Spleen (tissue), 11 donors: Measurements from ENCODE around the gene TNPO2. TPM values are rescaled to one million over a fixed set of nuclear protein-coding genes. Genes with fewer than 3 reads are reported as not detected.

Source experiments
- DNase-seq: peaks from one replicate; pipeline ENCODE4 v3.0.0-alpha.2; 2020
- H3K27ac ChIP-seq, 8 donors: fragments of 200-600 bp; sonication (generic) in 7 of 8; 1 replicate in 4 of 8; 2 replicates in 4 of 8; pipeline versions ENCODE4 v1.5.0 to v1.8.0; 2016 to 2021; ENCODE audit warnings: inconsistent platforms in 4 of 8, mild to moderate bottlenecking in 4 of 8, moderate library complexity in 1 of 8
- H3K27me3 ChIP-seq, 7 donors: fragments of 200-600 bp; sonication (generic) in 6 of 7; replicated peaks in 1 of 7; 1 replicate in 4 of 7; 2 replicates in 3 of 7; pipeline versions ENCODE4 v1.5.0 to v1.8.0; 2016 to 2021; ENCODE audit warnings: inconsistent platforms in 3 of 7, mild to moderate bottlenecking in 1 of 7
- H3K36me3 ChIP-seq, 6 donors: fragments of 200-600 bp; sonication (generic) in 5 of 6; 1 replicate in 4 of 6; 2 replicates in 2 of 6; pipeline versions ENCODE4 v1.5.0 to v1.8.0; 2016 to 2021; ENCODE audit warnings: inconsistent platforms in 2 of 6
- H3K4me1 ChIP-seq, 6 donors: fragments of 200-600 bp; sonication (generic) in 5 of 6; 1 replicate in 3 of 6; 2 replicates in 3 of 6; pipeline versions ENCODE4 v1.5.0 to v1.8.0; 2016 to 2021; ENCODE audit warnings: inconsistent platforms in 3 of 6
- H3K4me3 ChIP-seq, 8 donors: fragments of 200-600 bp; sonication (generic) in 7 of 8; 1 replicate in 4 of 8; 2 replicates in 4 of 8; pipeline versions ENCODE4 v1.5.0 to v1.8.0; 2016 to 2021; ENCODE audit warnings: inconsistent platforms in 4 of 8, mild to moderate bottlenecking in 4 of 8, moderate library complexity in 2 of 8
- H3K9me3 ChIP-seq, 8 donors: fragments of 200-600 bp; sonication (generic) in 7 of 8; 1 replicate in 4 of 8; 2 replicates in 4 of 8; pipeline versions ENCODE4 v1.5.0 to v1.8.0; 2016 to 2021; ENCODE audit warnings: inconsistent platforms in 4 of 8
- CTCF ChIP-seq, 11 experiments: fragments of 200-600 bp in 7 of 11; fragments of 450-650 bp in 4 of 11; sonication (generic) in 4 of 11; IDR thresholded peaks in 8 of 11; conservative IDR thresholded peaks in 3 of 11; 1 replicate in 7 of 11; 2 replicates in 4 of 11; pipeline versions ENCODE4 v1.4.0 to v1.8.0; 2016 to 2021; ENCODE audit warnings: antibody characterized with exemption in 11 of 11, inconsistent platforms in 4 of 11, mild to moderate bottlenecking in 1 of 11
- POLR2A ChIP-seq, 3 donors: fragments of 450-650 bp; IDR thresholded peaks; one replicate each; pipeline ENCODE4 v1.5.1; 2017; ENCODE audit warnings: antibody characterized with exemption in 3 of 3, mild to moderate bottlenecking in 1 of 3
- POLR2AphosphoS5 ChIP-seq, 3 donors: sonication (generic); formaldehyde crosslinking; IDR thresholded peaks; one replicate each; pipeline ENCODE4 v1.5.1; 2017; ENCODE audit warnings: antibody characterized with exemption in 3 of 3
- WGBS, 5 donors: extraction: QIAGEN DNeasy Blood & Tissue Kit in 3 of 5; methylation state at CpG; one replicate each; pipeline versions ENCODE4 v1.1.5 to v1.1.7; 2013 to 2018; 5-methylcytosine and 5-hydroxymethylcytosine counted together
- intact Hi-C: fragments of 100-400 bp; cut with DNase I; formaldehyde crosslinking; loops from one replicate; pipeline ENCODE4 v1.15.0; 2023; ENCODE audit warnings: low total_unique reads
- polyA plus RNA-seq, 3 donors: library from polyadenylated mRNA; stranded (reverse); fragments of 200-250 nt; gene quantifications; one replicate each; pipeline ENCODE4 v1.2.1, GENCODE V29; 2013
- total RNA-seq, 7 donors: library from RNA; depleted of rRNA in 3 of 7; stranded (reverse); fragments of >200 nt in 3 of 7; fragmentation: NEBNext Ultra II Directional in 4 of 7; extraction: Animal tissue kit (Norgen Biotek cat#: 25700) in 4 of 7; gene quantifications; one replicate each; pipeline versions ENCODE4 v1.1.0 to v1.2.1, GENCODE V29; 2016 to 2021
- donor health status: healthy with polysubstance abuse.
- donor health status: DM: no; HTN: no; CAD: no; lungs with moderate emphysema.
- donor health status: DM: no; HTN: no; CAD: no.
- donor health status: Bipolar disorder and iron deficiency.
- donor health status: healthy.
- donor health status: DM: no; HTN: no; CAD: no.
- donor health status: DM: yes; HTN: yes; CAD: no.

The TNPO2 gene
- total and polyA plus RNA-seq, 10 donors: 15.8 to 83.6 (median 50.6) TPM

GRCh38 chr19:12723381-12723640 lies 421 bp downstream of the TNPO2 start:
- Histone ChIP-seq H3K27ac (peak overlapping the region; percentile 62 to 94 (median 90)), H3K36me3 (peaks cover 0 to 26% (median 14%) of the 10 kb centered on the region in 6 donors), H3K9me3 (no peaks in the 10 kb centered on the region), H3K4me1 (peaks cover 22 to 57% (median 47%) of the 10 kb centered on the region in 6 donors), H3K4me3 (peak overlapping the region; percentile 48 to 91 (median 70)), H3K27me3 (no peaks in the 10 kb centered on the region)
- WGBS, 5 donors: 0 to 1% (median 1%) methylated on average over 7 of the region's 7 CpGs
- intact Hi-C loops: no loop called here
- DNase-seq: no peak
- no peak for TF ChIP-seq POLR2AphosphoS5 (IDR thresholded peaks at IDR 0.05)

- intact Hi-C loops: no loop called here
- H3K4me1 ChIP-seq: peaks cover 22 to 60% (median 47%) of the 10 kb centered on the region in 6 donors
- TF ChIP-seq POLR2A (IDR thresholded peaks at IDR 0.05) (peak in 1 of 3 donors; percentile 66), CTCF (IDR thresholded peaks at IDR 0.05 in 8 of 11, conservative IDR thresholded peaks at IDR 0.05 in 3 of 11) (no peak), POLR2AphosphoS5 (IDR thresholded peaks at IDR 0.05) (peak; percentile 80 to 88 (median 81))
- DNase-seq: peak; percentile 98
- peak overlapping the region; percentile 48 to 91 (median 70) for H3K4me3 ChIP-seq
- 0 to 1% (median 1%) methylated on average over 30 to 32 of the region's 32 CpGs for WGBS, 5 donors
- H3K9me3 ChIP-seq: no peaks in the 10 kb centered on the region
- H3K27me3 ChIP-seq: no peaks in the 10 kb centered on the region
- peaks cover 0 to 26% (median 16%) of the 10 kb centered on the region in 6 donors for H3K36me3 ChIP-seq
- H3K27ac ChIP-seq: peak overlapping the region; percentile 80 to 94 (median 90)
Observed at GRCh38 chr19:12722566-12723380, 959 bp downstream of the TNPO2 start.

GRCh38 chr19:12721656-12722565 lies 1.8 kb downstream of the TNPO2 start:
- intact Hi-C loops: no loop called here
- no peaks in the 10 kb centered on the region for H3K9me3 ChIP-seq
- H3K27me3 ChIP-seq: no peaks in the 10 kb centered on the region
- peak overlapping the region; percentile 48 to 91 (median 70) for H3K4me3 ChIP-seq
- DNase-seq: peak; percentile 90
- peaks cover 22 to 67% (median 47%) of the 10 kb centered on the region in 6 donors for H3K4me1 ChIP-seq
- H3K27ac ChIP-seq: peak overlapping the region; percentile 80 to 94 (median 90)
- TF ChIP-seq POLR2A (IDR thresholded peaks at IDR 0.05) (no peak), CTCF (IDR thresholded peaks at IDR 0.05 in 8 of 11, conservative IDR thresholded peaks at IDR 0.05 in 3 of 11) (no peak), POLR2AphosphoS5 (IDR thresholded peaks at IDR 0.05) (no peak)
- peaks cover 0 to 29% (median 18%) of the 10 kb centered on the region in 6 donors for H3K36me3 ChIP-seq
- 1 to 3% (median 1%) methylated on average over 26 to 65 of the region's 65 CpGs for WGBS, 5 donors

DNA sequence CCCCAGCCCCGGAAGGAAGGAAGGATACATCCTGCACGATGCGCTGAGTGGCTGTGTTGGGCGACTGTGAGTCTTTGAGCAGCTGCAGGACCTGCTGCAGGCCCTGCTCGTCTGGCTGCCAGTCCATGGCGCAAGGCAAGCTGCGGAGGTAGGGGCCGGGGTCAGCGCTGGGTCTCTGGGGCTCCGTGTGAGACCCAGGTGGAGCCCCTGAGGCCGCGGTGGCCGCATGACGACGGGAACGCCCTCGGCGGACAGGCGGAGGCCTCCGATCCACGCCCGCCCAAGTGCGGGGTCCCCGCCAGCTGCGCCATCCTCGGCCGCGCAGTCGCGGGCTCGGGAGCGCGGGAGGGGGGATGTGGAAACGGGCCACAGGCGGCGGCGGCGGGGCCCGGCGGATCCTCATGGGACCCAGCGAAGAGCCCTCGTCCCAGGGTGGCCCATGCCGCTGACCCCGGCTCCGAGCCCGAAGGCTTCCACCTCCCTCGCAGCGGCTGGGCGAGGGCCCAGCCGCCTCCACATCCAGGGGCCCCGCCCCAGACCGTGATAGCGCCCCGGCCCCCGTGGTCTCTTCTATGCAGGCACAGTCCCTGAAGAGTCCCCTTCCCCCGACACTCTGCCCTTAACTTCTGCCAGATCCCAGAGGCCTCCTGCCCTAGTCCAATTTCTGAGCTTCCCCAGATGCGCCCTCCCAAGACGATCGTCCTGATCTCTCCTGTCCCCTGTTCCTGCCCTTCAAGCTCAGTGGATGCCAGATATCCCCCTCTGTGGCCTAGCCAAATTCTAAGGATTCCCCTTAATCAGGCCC lies 2.7 kb downstream of the TNPO2 start:
- WGBS, 5 donors: 1 to 33% (median 15%) methylated on average over 15 to 59 of the region's 59 CpGs
- peak overlapping the region; percentile 80 to 94 (median 90) for H3K27ac ChIP-seq
- peaks cover 22 to 71% (median 47%) of the 10 kb centered on the region in 6 donors for H3K4me1 ChIP-seq
- TF ChIP-seq POLR2AphosphoS5 (IDR thresholded peaks at IDR 0.05) (peak in 2 of 3 donors; percentile 28 to 49), POLR2A (IDR thresholded peaks at IDR 0.05) (no peak)
- no peaks in the 10 kb centered on the region for H3K27me3 ChIP-seq
- no peaks in the 10 kb centered on the region for H3K9me3 ChIP-seq
- intact Hi-C loops: no loop called here
- H3K36me3 ChIP-seq: peaks cover 0 to 38% (median 20%) of the 10 kb centered on the region in 6 donors
- DNase-seq: no peak
- H3K4me3 ChIP-seq: peak overlapping the region; percentile 48 to 91 (median 70)
